Mammary epithelial cell (primary cell): ENCODE measurements around the gene DDX47.

Experiments used
- EZH2 ChIP-seq: IDR thresholded peaks from 2 replicates; pipeline ENCODE4 v1.6.1; 2012; ENCODE audit warnings: low read length, inconsistent platforms, borderline replicate concordance
- TF ChIP-seq, protein P1 (sequence below), 2 donors: IDR thresholded peaks in 1 of 2; conservative IDR thresholded peaks in 1 of 2; 2 replicates each; pipeline ENCODE4 v1.5.1; 2011 to 2012; ENCODE audit warnings: inconsistent platforms in 2 of 2, low read length in 2 of 2, mild to moderate bottlenecking in 2 of 2, control low read depth in 1 of 2, low read depth in 1 of 2; ENCODE audit not compliant: insufficient read depth in 1 of 2; ENCODE audit errors: extremely low read depth in 1 of 2

DNA sequence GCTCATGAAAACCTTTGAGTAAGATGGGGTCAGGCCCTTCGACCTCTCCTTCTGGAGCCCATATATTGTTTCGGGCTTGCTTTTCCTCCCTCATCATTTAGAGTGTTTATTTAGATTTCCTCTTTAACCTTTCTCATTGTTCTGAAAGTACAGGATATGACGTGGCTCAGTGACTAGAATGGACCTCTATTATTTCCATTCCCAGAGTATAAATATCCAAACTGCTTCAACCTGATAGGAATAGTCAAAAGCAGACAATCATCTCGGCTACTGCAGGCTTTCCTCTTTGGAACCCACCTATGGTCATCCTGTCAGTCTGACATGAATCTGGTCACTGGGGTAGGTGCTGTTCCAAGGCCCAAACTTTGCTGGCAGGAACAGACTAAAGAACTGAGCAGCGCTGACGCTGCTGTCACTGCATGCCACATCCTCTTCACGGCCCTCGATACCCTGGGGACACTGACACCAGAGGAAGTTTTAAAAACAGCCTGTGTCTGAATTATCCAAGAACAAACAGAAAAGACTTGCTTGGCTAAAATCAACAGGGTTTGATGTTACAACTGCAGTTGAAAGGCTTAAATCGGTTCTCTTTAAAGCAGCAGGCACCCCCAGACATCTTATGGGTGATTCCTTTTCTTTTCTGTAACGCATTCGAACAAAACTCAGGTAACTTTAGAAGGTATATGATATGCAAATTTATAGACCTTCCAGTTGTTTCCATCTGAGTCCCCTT lies 5.0 kb upstream of the DDX47 start:
- TF ChIP-seq, protein P1, sequence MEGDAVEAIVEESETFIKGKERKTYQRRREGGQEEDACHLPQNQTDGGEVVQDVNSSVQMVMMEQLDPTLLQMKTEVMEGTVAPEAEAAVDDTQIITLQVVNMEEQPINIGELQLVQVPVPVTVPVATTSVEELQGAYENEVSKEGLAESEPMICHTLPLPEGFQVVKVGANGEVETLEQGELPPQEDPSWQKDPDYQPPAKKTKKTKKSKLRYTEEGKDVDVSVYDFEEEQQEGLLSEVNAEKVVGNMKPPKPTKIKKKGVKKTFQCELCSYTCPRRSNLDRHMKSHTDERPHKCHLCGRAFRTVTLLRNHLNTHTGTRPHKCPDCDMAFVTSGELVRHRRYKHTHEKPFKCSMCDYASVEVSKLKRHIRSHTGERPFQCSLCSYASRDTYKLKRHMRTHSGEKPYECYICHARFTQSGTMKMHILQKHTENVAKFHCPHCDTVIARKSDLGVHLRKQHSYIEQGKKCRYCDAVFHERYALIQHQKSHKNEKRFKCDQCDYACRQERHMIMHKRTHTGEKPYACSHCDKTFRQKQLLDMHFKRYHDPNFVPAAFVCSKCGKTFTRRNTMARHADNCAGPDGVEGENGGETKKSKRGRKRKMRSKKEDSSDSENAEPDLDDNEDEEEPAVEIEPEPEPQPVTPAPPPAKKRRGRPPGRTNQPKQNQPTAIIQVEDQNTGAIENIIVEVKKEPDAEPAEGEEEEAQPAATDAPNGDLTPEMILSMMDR (conservative IDR thresholded peaks at IDR 0.05 in 1 of 2, IDR thresholded peaks at IDR 0.05 in 1 of 2; ENCODE audit: extremely low read depth in 1 of 2, insufficient read depth in 1 of 2, low read depth in 1 of 2, low read length in 2 of 2), result no peak
- no peak for TF ChIP-seq EZH2
